Measurements from ENCODE around the gene ADISSP.

ADISSP gene

DNA sequence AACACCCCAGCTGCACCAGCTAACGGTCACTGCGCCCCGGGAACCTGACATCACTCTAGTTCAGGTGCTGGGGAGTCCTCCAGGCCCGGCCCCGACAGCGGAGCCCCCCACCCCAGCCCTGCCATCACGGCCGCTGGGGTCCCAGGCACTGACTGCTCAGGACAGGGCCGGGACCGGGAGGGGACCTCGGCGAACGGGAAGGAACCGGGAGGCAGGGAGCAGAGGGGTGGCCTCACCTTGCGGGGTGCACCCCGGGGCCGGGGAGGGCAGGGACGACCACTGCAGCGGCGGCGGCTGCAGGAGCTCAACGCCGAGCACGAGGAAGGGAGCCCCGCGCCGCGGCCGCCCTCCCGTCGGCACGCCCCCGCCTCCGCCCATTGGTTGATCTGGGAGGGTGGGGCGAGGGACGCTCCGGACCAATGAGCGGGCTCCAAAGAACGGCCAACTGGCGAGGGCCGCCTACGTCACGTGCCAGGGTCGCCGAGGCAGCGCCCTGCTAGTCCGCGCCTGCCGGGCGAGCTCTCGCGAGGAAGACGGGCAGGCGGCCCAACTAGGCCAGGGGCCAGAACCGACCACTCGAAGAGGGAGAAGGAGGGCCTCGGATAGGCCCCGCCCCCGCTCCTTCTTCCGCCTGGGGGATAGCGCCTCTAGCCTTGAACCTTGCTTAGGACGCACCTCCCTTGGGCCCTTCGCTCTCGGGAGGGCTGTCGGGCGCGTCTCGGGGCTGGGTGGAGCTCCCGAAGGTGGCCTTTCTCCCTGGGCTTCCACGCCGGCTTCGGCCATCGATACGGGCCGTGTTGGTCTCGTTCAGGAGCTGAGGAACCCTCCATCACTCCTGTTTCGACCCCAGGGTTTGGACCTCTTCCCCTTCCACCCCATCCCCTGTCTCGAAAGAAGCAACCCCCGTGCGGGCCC is at the start of gene ADISSP:
Gene ADISSP (minus strand): TSS at position 327 of the 915 bp plus-strand sequence. CDS start 7,653 bp downstream, outside the sequence.
- peak within 1 kb of the TSS; percentile 83 for H3K4me3 ChIP-seq (ENCODE audit: low read depth, low read length)

DNA sequence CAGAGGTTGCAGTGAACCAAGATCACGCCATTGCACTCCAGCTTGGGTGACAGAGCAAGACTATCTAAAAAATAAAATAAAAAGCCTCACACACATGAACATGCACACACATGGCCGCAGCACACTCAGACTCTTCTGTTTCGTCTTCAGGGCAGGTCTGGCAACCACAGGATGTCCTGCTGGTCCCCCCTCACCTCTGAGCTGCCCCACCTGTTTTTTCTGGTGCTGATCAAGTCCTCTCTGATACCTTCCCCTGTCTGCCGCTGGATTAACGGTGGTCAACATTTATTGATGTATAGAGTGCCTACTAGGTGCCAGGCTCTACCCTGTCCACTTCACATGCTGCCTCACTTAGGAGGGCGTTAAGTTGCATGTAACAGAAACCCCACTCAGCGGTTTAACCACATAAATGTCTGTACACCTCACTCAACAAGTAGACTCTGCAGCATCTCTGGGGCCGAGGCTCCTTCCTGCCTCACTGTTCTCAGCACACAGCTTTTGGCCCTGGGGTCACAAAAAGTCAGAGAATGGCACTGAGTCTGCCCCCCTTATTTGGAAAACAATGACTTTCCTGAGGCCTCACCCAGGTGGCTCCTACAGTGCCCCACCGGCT is 48.3 kb upstream of the ADISSP start:
- no peak overlapping the region for H3K4me3 ChIP-seq (ENCODE audit: low read depth, low read length)

DNA sequence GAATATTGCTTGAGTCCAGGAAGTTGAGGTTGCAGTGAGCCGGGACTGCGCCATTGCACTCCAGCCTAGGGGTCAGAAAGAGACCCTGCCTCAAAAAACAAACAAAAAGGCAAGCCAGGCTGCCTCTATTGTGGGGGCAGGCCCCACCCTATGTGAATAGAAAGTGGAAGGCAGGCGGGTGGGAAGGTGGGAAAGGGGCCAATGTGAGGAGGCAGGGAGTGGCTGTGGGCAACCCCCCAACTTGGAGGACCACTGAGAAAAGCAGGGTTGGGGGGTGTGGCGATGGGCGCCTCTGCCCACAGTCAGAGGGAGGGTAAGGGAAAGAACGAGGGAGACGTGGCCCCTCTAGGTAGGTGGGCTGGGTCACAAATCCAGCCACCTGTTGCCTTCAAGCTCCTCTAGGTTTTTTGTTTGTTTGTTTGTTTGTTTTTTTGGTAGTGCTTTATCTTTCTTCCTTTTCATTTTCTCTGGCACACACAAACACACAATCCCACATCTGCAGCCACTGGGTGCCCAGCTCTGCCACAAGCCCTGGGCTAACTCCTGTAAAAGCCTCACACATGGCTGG is 47.5 kb upstream of the ADISSP start:
- no peak overlapping the region for H3K4me3 ChIP-seq (ENCODE audit: low read depth, low read length)

DNA sequence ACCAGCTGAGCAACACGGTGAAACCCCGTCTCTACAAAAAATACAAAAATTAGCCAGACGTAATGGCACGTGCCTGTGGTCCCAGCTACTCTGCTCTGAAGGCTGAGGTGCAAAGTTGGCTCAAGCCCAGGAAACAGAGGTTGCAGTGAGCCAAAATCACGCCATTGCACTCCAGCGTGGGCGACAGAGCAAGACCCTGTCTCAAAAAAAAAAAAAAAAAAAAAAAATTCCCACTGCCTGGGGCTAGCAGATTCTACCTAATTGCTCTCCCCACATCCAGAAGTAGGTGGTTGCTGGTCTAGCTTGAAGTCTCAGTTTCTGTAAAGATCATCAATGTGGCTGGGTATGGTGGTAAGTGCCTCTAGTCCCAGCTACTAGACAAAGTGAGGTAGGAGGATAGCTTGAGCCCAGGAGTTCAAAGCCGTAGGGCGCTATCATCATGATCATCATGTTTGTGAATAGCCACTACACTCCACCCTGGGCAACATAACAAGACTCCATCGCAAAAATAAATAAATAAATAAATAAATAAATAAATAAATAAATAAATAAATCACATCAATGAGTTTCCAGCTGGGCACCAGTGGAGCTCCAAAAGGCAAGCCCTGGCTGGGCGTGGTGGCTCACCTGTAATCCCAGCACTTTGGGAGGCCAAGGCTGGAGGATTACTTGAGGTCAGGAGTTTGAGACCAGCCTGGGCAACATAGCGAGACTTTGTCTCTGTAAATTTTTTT is 46.5 kb upstream of the ADISSP start:
- H3K4me3 ChIP-seq (ENCODE audit: low read depth, low read length) = no peak overlapping the region

DNA sequence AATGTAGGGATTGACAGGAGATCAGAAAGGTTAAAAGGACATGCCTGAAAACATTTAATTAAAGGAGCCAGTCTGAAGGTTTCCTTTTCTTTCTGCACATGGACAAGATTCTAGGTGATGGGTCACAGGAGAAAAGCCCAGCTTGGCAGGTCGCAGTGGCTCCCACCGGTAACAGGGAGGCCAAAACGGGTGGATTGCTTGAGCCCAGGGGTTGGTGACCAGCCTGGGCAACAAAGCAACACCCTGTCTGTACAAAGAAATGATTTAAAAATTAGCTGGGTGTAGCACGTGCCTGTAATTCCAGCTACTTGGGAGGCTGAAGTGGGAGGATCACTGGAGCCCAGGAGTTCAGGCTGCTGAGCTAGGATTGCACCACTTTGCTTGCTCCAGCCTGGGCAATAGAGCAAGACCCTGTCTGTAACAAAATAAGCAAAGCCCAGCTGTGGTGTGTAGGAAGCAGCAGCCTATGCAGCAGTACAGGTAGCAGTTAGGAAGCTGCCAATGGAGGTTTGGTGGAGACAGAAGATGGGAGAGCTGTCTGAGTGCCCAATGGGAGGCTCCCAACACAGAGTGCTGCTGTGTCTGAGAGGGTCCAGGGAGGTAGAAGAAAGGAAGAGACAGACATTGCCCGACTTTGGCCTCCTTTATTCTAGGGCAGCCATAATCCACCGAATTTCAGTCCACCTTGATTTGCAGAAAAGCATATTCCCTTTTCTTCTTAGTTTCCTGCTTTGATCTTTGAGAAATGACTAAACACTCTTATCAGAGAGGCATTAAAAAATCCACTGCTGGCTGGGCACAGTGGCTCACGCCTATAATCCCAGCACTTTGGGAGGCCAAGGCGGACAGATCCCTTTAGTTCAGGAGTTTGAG is 45.7 kb upstream of the ADISSP start:
- no peak overlapping the region for H3K4me3 ChIP-seq (ENCODE audit: low read depth, low read length)

DNA sequence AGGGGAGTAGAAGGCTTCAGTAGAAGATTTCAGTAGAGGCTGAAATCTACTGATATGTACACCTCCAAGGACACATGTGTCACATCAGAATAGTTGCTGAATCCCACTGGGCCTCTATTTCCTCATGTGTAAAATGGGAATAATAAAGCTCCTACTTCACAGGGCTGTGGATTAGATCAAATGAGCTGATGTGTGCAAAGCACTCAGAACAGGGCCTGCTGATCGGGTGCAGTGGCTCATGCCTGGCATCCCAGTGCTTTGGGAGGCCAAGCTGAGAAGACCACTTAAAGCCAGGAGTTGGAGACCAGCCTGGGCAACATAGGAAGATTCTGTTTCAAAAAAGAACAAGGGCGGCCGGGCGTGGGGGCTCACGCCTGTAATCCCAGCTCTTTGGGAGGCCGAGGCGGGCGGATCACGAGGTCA is 44.7 kb upstream of the ADISSP start:
- no peak overlapping the region for H3K4me3 ChIP-seq (ENCODE audit: low read depth, low read length)

DNA sequence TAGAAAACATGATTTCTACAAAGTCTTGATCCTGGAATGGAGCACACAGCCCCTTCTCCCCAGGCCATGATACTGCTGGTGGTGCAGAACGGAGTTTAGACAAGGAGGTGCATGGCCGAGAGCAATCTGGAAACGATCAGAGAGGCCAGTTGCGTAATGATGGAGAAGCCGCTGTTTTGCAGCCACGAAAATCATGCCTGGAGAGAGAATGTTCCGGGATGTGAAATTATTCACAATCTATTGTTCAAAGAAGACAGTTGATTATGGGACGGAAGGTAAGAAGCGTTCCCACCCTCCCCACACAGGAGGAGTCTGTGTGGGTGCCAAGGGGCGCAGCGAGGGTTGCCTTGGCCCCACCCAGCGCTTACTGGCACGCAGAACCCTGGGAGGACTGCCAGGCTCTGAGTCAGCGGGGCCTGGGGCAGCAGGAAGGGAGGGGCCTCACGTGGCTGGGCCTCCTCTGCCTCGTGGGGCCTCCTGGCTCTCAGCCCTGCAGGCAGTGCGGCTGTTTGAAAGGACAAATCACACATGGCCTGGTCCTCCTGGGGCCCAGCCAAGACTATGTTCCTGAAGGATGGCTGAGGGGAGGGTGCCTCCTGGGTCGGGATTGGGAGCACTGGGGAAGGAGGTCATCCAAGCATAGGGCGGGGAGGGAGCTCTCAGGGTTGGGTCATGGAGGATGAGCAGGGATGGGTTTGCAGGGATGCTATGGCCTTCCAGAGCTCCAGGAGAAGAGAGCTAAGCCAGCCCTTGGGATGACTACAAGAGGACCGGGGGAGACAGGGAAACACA is 44.1 kb upstream of the ADISSP start:
- no peak overlapping the region for H3K4me3 ChIP-seq (ENCODE audit: low read depth, low read length)

DNA sequence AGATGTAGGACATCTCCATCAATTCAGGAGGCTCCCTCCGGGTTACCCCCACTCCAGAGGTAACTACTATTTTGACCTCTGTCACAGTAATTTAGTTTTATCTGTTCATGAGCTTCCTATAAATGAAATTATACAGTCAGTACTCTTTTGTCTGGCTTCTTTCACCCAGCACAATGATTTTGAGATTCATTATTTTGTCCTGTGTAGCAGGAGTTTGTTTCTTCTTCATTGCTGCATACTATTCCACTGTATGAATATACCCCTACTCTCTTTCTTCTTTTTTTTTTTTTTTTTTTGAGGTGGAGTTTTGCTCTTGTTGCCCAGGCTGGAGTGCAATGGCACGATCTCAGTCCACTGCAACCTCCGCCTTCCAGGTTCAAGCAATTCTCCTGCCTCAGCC is 41.0 kb upstream of the ADISSP start:
- H3K4me3 ChIP-seq (ENCODE audit: low read depth, low read length) = no peak overlapping the region

DNA sequence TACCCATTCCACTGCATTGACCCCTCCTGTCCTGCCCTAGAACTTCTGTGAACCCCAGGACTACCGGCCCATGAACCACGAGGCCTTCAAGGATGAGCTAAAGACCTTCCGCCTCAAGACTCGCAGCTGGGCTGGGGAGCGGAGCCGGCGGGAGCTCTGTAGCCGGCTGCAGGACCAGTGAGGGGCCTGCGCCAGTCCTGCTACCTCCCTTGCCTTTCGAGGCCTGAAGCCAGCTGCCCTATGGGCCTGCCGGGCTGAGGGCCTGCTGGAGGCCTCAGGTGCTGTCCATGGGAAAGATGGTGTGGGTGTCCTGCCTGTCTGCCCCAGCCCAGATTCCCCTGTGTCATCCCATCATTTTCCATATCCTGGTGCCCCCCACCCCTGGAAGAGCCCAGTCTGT is 37.2 kb upstream of the ADISSP start:
- H3K4me3 ChIP-seq (ENCODE audit: low read depth, low read length) = no peak overlapping the region

DNA sequence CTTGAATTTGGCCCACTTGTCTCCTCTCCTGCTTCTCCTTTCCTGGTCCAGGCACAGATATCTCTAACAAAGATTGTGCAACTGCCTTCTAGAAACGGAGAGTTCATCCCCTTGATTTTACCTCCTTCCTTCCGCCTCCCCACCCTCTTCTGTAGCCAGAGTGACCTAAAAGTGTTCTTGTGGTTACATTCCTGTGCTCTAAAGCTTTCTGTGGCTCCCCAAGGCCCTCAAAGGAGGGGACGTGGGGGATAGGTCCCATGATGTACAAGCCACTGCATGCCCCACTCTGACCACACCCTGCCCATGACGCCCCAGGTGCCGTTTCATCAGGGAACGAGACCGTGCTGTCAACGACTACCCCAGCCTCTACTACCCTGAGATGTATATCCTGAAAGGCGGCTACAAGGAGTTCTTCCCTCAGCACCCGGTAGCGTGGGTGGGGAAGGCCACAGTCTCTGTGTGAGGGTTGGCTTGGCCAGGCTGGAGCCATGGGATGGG is 36.8 kb upstream of the ADISSP start:
- H3K4me3 ChIP-seq (ENCODE audit: low read depth, low read length) = no peak overlapping the region

DNA sequence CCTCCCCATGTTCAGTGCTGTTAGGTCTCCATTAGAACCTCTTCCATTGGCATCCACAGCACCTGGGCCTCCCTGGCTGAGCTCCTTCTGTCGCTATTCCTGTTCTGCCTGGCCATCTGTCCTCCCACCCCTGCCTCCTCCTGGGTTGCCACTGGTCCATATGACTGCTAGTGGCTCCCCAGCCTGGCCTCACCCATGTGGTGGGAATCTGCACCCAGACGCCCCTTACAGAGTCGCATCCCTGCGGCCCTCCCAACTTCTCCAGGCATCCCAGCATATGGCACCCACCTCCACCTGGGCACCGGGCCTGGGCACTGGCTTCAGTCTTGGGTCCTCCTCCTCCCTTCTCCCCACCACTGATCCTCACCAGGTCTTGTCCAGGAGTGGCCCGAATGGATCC is 36.3 kb upstream of the ADISSP start:
- H3K4me3 ChIP-seq (ENCODE audit: low read depth, low read length) = no peak overlapping the region

DNA sequence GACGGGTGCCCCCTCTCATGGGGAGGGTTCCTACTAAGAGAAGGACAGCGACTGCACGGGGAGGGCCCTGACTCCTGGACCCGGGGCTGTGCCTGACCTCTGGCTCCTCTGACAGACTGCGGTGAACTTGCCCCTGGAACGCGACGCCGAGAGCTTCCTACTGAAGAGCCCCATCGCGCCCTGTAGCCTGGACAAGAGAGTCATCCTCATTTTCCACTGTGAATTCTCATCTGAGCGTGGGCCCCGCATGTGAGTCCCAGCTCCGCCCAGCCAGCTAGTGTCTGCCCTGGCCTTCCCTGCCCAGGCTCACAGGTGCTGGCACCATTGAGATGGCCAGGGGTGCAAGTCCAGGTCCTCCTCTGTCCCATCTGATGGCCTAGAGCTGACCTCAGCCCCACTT is 35.7 kb upstream of the ADISSP start:
- no peak overlapping the region for H3K4me3 ChIP-seq (ENCODE audit: low read depth, low read length)

DNA sequence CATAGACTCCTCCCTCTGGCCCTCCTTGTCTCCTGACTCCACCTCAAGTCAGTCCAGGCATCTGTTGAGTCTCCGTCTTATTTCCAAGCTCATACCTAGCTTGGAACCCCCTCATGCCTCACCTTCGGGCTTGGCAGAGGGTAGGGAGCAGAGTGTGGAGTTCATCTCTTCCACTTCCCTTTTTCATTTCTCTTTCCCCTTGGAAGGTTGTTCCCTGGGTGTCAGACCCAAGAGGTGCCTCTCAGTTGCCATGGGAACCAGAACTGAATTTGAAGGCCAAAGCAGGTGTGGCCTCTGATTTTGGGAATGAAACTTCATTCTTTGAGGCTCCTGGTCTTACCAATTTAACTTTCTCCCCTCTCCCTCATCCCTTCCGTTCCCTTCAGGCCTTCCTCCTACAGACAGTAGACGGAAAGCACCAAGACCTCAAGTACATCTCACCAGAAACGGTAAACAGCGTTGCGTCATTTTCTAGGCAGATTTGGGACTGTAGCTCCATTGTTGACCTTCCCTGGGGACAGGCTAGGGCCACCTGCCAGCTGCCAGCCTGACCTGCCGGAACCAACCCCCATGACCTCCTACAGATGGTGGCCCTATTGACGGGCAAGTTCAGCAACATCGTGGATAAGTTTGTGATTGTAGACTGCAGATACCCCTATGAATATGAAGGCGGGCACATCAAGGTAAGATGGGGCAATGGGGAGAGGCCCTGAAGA is 35.1 kb upstream of the ADISSP start:
- no peak overlapping the region for H3K4me3 ChIP-seq (ENCODE audit: low read depth, low read length)

DNA sequence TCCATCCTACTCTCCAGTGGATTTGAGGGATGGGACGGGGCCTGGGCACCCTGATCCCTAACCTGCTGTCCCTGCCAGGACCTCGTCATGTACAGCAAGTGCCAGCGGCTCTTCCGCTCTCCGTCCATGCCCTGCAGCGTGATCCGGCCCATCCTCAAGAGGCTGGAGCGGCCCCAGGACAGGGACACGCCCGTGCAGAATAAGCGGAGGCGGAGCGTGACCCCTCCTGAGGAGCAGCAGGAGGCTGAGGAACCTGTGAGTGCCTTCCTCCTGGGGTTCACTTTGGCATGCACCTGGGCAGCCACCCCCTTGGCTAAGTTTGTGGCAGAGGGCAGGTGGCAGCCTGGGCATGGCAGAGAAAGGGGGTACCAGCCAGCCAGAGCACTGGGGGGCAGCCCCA is 34.3 kb upstream of the ADISSP start:
- no peak overlapping the region for H3K4me3 ChIP-seq (ENCODE audit: low read depth, low read length)

DNA sequence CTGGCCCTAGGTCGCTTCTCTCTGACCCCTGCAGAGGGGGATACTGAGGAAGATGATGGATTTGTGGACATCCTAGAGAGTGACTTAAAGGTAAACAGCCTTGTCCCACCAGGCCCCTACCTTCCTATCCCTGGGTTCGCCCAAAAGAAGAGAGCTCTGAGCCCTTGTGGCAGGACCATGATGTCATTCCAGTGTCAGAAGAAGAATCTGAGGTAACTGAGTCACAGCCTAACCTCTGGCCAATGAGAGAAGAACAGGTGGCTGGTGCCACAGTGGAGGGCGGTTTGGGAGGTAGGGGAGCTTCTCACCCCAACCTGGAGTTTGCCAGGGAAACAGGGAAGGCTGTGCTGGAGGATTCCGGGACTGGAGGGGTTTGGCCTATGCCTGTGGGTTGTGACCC is 33.7 kb upstream of the ADISSP start:
- no peak overlapping the region for H3K4me3 ChIP-seq (ENCODE audit: low read depth, low read length)

DNA sequence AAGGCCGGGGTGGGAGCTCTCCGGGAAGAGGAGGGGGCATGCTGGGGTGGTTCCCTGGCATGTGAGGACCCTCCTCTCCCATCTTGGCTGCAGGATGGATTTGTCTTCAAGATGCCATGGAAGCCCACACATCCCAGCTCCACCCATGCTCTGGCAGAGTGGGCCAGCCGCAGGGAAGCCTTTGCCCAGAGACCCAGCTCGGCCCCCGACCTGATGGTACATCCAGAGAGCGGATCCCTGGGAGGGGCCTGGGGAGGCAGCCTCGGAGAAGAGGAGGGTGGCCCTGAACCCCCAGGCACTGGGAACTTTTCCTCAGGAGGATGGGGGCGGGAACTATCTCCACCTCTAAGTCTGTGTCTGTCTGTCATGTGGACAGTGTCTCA is 33.3 kb upstream of the ADISSP start:
- H3K4me3 ChIP-seq (ENCODE audit: low read depth, low read length) = no peak overlapping the region

DNA sequence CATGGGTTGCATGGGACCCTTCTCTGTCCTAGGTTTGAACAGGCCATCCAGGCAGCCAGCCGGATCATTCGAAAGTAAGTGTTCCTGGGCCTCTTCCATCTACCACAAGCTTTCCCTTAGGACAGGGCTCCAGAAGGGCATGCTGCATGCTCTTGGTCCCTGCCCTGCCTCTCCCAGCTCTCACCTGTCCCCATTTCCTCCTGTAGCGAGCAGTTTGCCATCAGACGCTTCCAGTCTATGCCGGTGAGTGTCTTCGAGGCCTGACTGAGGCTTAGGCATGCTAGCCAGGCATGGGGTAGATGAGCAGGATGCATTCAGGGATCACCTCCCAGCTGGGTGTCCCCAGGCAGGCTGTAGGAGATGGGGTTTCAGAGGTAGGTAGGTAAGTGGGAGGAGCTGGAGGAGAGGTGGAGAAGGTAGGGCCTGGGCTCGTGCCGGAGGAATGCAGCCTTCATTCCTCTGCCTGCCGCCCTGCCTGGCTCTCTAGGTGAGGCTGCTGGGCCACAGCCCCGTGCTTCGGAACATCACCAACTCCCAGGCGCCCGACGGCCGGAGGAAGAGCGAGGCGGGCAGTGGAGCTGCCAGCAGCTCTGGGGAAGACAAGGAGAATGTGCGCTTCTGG is 32.8 kb upstream of the ADISSP start:
- H3K4me3 ChIP-seq (ENCODE audit: low read depth, low read length) = no peak overlapping the region

DNA sequence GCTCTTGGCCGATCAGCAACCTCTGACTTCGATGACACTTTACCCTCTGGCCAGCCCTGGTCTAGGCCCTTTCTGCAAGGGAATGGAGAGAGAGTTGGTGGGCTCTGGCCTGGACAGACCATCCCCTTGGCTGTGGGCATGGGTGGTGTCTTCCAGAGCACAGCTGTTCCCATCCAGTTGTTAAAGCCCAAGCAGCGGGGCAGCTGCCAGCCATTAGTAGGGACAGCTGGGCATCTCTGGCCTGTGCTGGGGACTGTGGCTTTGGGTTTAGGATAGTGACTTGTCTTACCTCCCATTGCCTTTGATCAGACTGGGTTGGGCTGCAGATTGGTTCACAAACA is 31.3 kb upstream of the ADISSP start:
- H3K4me3 ChIP-seq (ENCODE audit: low read depth, low read length) = no peak overlapping the region

DNA sequence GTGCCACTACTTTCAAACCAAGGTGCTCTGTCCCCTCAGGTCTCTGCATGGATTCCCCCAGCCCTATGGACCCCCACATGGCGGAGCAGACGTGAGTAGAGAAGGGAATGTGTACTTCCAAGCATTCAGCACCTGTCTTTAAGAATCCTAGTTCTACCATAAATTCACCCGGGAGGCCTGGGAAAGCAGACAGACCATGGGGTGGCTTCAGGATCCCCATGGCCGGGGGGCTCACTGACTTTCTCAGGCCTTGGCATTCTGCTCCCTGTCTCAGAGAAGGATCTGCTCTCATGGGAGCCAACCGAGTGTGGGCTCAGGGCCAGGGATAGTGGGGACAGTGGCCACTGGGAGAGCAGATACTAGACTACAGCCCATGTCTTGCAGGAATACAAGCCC is 30.8 kb upstream of the ADISSP start:
- H3K4me3 ChIP-seq (ENCODE audit: low read depth, low read length) = no peak overlapping the region
